ENCODE data around the gene LRP1. TPM values are rescaled to one million over a fixed set of nuclear protein-coding genes. Genes with fewer than 3 reads are reported as not detected.

The LRP1 gene
- total and polyA plus RNA-seq, 2 of the 13 experiments (the other 11 are each of a cell fraction or from before 2014, with no cell fraction given), result 14.7 to 30.8 TPM

- TF ChIP-seq PRDM10 (CRISPR knock-in tag; IDR thresholded peaks at IDR 0.05; ENCODE audit: low read depth) (0 out of 2 replicates have a peak, but pooled peaks have one; percentile 29), NFYB (CRISPR knock-in tag; IDR thresholded peaks at IDR 0.05) (peak; percentile 96), ZNF430 (CRISPR knock-in tag; IDR thresholded peaks at IDR 0.05) (peak; percentile 69; the same call in 1 of the 2 replicates), MED8 (CRISPR knock-in tag; IDR thresholded peaks at IDR 0.05; ENCODE audit: insufficient replicate concordance) (no peak), HES4 (CRISPR knock-in tag; IDR thresholded peaks at IDR 0.05; ENCODE audit: borderline replicate concordance) (peak; percentile 56; the same call in 1 of the 2 replicates), ETV6 (CRISPR knock-in tag; conservative IDR thresholded peaks at IDR 0.05) (no peak), RCOR2 (CRISPR knock-in tag; IDR thresholded peaks at IDR 0.05) (no peak), RARA (CRISPR knock-in tag; IDR thresholded peaks at IDR 0.05) (no peak), RFXANK (CRISPR knock-in tag; IDR thresholded peaks at IDR 0.05) (peak; percentile 32; the same call in 1 of the 2 replicates), GABPA (IDR thresholded peaks at IDR 0.05; ENCODE audit: low read depth, low read length) (peak; percentile 74), GABPA (CRISPR knock-in tag; IDR thresholded peaks at IDR 0.05; ENCODE audit: low read depth) (peak; percentile 97), ZBTB40 (IDR thresholded peaks at IDR 0.05) (peak; percentile 50), ZBTB40 (CRISPR knock-in tag; IDR thresholded peaks at IDR 0.05) (no peak), ZSCAN12 (CRISPR knock-in tag; IDR thresholded peaks at IDR 0.05) (no peak), SSRP1 (CRISPR knock-in tag; IDR thresholded peaks at IDR 0.05) (no peak), ZNF7 (CRISPR knock-in tag; IDR thresholded peaks at IDR 0.05) (no peak), KDM5A (IDR thresholded peaks at IDR 0.05; ENCODE audit: borderline replicate concordance, low read length) (peak; percentile 40; the same call in 1 of the 2 replicates)
Observed at GRCh38 chr12:57078519-57079404, 49.5 kb upstream of the LRP1 start, which contains the start of gene NEMP1 (continued).

All from HepG2 (cell line).